ENCODE data around the gene NCF4.

- TF ChIP-seq PATZ1 (CRISPR knock-in tag; IDR thresholded peaks at IDR 0.05; ENCODE audit: borderline replicate concordance) (no peak), TSHZ2 (CRISPR knock-in tag; IDR thresholded peaks at IDR 0.05) (no peak), ARNTL (CRISPR knock-in tag; IDR thresholded peaks at IDR 0.05; ENCODE audit: borderline replicate concordance, low read depth) (no peak), POU6F1 (CRISPR knock-in tag; IDR thresholded peaks at IDR 0.05; ENCODE audit: borderline replicate concordance, low read depth) (no peak), RARB (CRISPR knock-in tag; IDR thresholded peaks at IDR 0.05) (no peak), OSR1 (CRISPR knock-in tag; IDR thresholded peaks at IDR 0.05) (no peak), ZNF70 (CRISPR knock-in tag; IDR thresholded peaks at IDR 0.05) (no peak), ISL1 (CRISPR knock-in tag; IDR thresholded peaks at IDR 0.05) (no peak), BACH2 (CRISPR knock-in tag; IDR thresholded peaks at IDR 0.05; ENCODE audit: borderline replicate concordance) (no peak), ESRRG (CRISPR knock-in tag; IDR thresholded peaks at IDR 0.05) (no peak), TOX (CRISPR knock-in tag; IDR thresholded peaks at IDR 0.05; ENCODE audit: borderline replicate concordance) (no peak), ZFP3 (CRISPR knock-in tag; IDR thresholded peaks at IDR 0.05) (no peak)
Observed at GRCh38 chr22:36874736-36875135, 13.9 kb downstream of the NCF4 start.
